HuH-7 (cell line): ENCODE measurements around the gene UBXN11.

Experiments
- DNase-seq: peaks from one replicate; pipeline ENCODE4 v3.0.0; 2011; ENCODE audit warnings: low spot score

UBXN11 gene

GRCh38 chr1:26285366-26286063 lies 20.9 kb downstream of the UBXN11 start:
- peak; percentile 88 for DNase-seq

DNA sequence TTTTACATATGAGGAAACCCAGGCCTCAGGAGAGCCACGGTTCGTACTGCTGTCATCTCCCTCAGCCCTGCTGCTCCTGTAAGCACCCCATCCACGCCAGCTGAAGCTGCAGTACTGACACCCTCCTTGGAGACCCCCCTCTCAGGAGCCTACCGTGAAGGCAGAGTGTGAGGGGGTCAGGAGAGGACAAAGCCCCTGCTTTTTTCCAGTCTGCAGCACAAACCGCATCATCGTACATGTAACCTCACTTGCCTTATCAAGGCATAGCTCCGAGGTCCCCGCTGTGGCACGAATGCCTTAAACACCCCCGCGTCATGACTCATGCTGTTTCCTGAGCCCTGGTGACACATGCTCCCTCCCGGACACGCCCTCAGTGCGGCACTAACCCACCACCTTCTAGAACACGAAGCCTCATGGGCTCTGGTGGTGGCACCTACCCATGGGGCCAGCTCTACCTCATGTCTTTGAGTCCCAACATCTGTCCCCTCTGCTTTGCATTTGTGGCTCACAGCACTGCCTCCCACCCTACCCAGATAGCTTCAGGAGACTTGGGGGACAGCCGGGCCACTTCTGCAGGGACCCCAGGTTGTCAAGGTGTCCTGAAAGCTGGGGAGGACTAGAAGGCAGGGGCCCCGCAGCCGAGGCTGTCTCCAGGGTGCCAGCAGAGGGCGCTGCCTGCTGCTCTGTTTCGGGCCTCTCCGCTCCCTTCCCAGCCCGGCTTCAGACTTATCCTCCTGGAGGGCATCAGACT lies 21.7 kb downstream of the UBXN11 start:
- DNase-seq, result peak; percentile 89

GRCh38 chr1:26283871-26284596 lies 22.4 kb downstream of the UBXN11 start:
- no peak for DNase-seq

DNA sequence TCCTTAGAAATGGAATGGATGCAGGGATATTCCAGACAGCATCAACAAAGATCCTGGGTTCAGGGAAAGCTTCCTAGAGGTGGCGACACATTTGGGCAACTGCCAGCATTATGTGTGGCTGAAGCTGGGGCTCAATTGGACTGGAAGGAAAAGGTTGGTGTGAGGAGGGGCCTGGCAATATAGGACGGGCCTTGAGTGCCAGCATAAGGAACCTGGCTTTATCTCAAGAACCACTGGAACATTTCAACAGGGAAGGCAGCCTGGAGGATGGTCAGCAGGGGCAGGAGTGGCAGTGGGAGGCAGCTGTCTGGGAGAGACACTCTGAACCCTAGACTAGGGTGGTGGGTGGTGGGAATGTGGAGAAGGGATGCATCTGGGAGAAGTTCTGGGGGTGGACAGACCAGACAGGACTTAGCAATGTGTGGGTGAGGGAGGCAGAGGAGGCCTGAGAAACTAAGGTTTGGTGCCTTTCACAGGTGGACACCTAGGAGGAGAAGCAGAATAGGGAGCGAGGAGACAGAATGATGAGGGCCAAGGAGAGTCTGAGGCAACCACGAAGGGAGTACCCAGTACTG lies 23.1 kb downstream of the UBXN11 start:
- DNase-seq, result no peak

- no peak for DNase-seq
Measured at GRCh38 chr1:26282401-26282918, 24.0 kb downstream of the UBXN11 start.

GRCh38 chr1:26281971-26282370 lies 24.5 kb downstream of the UBXN11 start:
- no peak for DNase-seq

DNA sequence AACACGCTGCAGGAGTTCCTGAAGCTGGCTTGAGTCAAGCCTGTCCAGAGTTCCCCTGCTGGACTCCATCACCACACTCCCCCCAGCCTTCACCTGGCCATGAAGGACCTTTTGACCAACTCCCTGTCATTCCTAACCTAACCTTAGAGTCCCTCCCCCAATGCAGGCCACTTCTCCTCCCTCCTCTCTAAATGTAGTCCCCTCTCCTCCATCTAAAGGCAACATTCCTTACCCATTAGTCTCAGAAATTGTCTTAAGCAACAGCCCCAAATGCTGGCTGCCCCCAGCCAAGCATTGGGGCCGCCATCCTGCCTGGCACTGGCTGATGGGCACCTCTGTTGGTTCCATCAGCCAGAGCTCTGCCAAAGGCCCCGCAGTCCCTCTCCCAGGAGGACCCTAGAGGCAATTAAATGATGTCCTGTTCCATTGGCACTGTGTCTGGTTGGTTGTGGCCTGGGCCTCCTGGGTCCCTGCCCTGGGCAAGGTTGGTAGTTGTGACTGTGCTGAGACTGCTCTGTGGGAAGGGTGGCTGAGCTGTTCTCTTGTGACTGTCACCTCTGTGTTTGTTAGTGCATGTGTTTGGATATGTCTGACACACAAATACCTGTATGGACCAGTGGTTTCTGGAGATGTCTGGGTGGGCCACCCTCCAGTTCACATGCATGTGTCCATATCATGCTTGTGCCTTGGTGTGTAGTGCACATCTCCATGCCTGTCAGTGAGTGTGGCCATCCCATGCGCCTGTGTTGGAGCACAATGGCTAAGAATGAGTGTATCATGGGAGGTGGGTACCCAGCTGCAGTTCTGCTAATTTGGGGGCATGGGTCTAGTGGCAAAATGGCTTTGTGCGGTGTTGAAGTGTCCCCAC lies 25.1 kb downstream of the UBXN11 start:
- no peak for DNase-seq

- DNase-seq, result peak; percentile 62
Measured at GRCh38 chr1:26280333-26281042, 25.9 kb downstream of the UBXN11 start.

- DNase-seq, result peak; percentile 91
Measured at GRCh38 chr1:26279456-26280332, 26.7 kb downstream of the UBXN11 start, which contains the start of gene SH3BGRL3. Gene SH3BGRL3, plus strand, starts transcription at chr1:26280086. Its CDS starts 70 bp downstream, at chr1:26280156.

- no peak for DNase-seq
Measured at GRCh38 chr1:26278724-26279455, 27.5 kb downstream of the UBXN11 start.

GRCh38 chr1:26278303-26278702 lies 28.1 kb downstream of the UBXN11 start:
- DNase-seq, result no peak

DNA sequence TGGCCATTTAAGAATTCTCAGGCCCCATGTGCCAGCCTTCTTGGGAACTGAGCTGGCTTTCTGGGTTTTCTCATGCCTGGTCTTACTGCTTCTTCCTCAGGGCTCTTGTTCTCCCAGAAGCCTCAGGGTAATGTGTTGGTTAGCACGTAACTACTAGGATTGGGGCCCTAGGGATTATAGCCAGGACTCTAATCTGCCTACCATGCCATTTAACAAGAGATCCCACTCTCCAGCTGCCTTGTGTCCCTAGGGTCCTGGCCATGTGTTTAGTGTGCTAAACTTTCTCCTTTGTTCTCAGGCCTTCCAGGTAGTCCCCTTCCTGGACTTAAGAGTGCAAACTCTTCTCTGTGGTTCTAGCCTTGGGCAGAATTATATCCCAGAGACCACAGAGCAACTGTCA lies 28.7 kb downstream of the UBXN11 start:
- DNase-seq, result no peak

- no peak for DNase-seq
Measured at GRCh38 chr1:26277261-26277661, 29.2 kb downstream of the UBXN11 start.

- no peak for DNase-seq
Measured at GRCh38 chr1:26276432-26276838, 30.0 kb downstream of the UBXN11 start.

- DNase-seq, result peak; percentile 70
Measured at GRCh38 chr1:26275580-26276431, 30.6 kb downstream of the UBXN11 start.

- no peak for DNase-seq
Measured at GRCh38 chr1:26274801-26275425, 31.5 kb downstream of the UBXN11 start.

- DNase-seq, result no peak
Measured at GRCh38 chr1:26269198-26269550, 37.3 kb downstream of the UBXN11 start.
